SK-N-SH (cell line): Measurements from ENCODE around the gene USP36. TPM values are rescaled to one million over a fixed set of nuclear protein-coding genes. Genes with fewer than 3 reads are reported as not detected.

Experiments used
- CTCF ChIA-PET: fragments of 300-600, 350-600 bp; formaldehyde crosslinking; extraction: SDS; loops from one replicate; lab custom pipeline; 2021; lab: Yijun Ruan, JAX
- POLR2A ChIA-PET: fragments of 350-600 bp; sonication (Branson Sonifier 250); formaldehyde crosslinking; extraction: SDS; loops from one replicate; lab custom pipeline; 2020; ENCODE audit warnings: antibody characterized with exemption, inconsistent platforms; lab: Yijun Ruan, JAX
- DNase-seq: peaks from one replicate; pipeline ENCODE4 v3.0.0; 2012
- H2AFZ ChIP-seq: fragments of 200-600 bp; sonication (generic); 2 replicates; pipeline ENCODE4 v1.8.1; 2016; ENCODE audit warnings: antibody characterized with exemption, mild to moderate bottlenecking, low read depth
- H3F3A ChIP-seq: fragments of 200-600 bp; sonication (generic); replicated peaks from 2 replicates; pipeline ENCODE3; 2016; ENCODE audit warnings: antibody characterized with exemption, mild to moderate bottlenecking; ENCODE audit not compliant: insufficient read depth
- H3K27ac ChIP-seq, 2 experiments: fragments of 200-500 bp in 1 of 2; fragments of 200-600 bp in 1 of 2; sonication (Bioruptor generic) in 1 of 2; sonication (generic), shearing (Covaris generic) in 1 of 2; 2 replicates each; pipeline versions ENCODE4 v1.5.1 to v1.6.1; 2014 to 2016; ENCODE audit warnings: low read depth in 2 of 2, inconsistent platforms in 1 of 2, low read length in 1 of 2, mild to moderate bottlenecking in 1 of 2, mixed read lengths in 1 of 2
- H3K27me3 ChIP-seq: fragments of 200-600 bp; sonication (generic), shearing (Covaris generic); 2 replicates; pipeline ENCODE4 v1.6.1; 2016; ENCODE audit warnings: mixed run types; ENCODE audit not compliant: insufficient read depth
- H3K36me3 ChIP-seq, 2 experiments: fragments of 200-500 bp in 1 of 2; fragments of 200-600 bp in 1 of 2; sonication (Bioruptor generic) in 1 of 2; sonication (generic) in 1 of 2; replicated peaks in 1 of 2; 2 replicates each; pipeline versions ENCODE3 to v1.5.1; 2014 to 2016; ENCODE audit warnings: low read length in 1 of 2, mild to moderate bottlenecking in 1 of 2; ENCODE audit not compliant: insufficient read depth in 2 of 2, control insufficient read depth in 1 of 2
- H3K4me1 ChIP-seq, 2 experiments: fragments of 200-500 bp in 1 of 2; fragments of 200-600 bp in 1 of 2; sonication (Bioruptor generic) in 1 of 2; sonication (generic), shearing (Covaris generic) in 1 of 2; 2 replicates each; pipeline versions ENCODE4 v1.5.1 to v1.6.1; 2014 to 2016; ENCODE audit warnings: low read depth in 1 of 2, low read length in 1 of 2, mixed run types in 1 of 2; ENCODE audit not compliant: insufficient read depth in 2 of 2, control insufficient read depth in 1 of 2
- H3K4me2 ChIP-seq: fragments of 200-600 bp; sonication (generic), shearing (Covaris generic); 2 replicates; pipeline ENCODE4 v1.6.1; 2017; ENCODE audit warnings: mixed run types
- H3K4me3 ChIP-seq, 2 experiments: fragments of 200-500 bp in 1 of 2; fragments of 200-600 bp in 1 of 2; sonication (Bioruptor generic) in 1 of 2; sonication (generic), shearing (Covaris generic) in 1 of 2; 2 replicates each; pipeline versions ENCODE4 v1.5.1 to v1.8.1; 2014 to 2016; ENCODE audit warnings: low read depth in 2 of 2, inconsistent platforms in 1 of 2, low read length in 1 of 2, mild to moderate bottlenecking in 1 of 2, mixed read lengths in 1 of 2, moderate library complexity in 1 of 2
- H3K79me2 ChIP-seq: fragments of 200-600 bp; sonication (generic); 2 replicates; pipeline ENCODE4 v1.8.1; 2017; ENCODE audit warnings: mild to moderate bottlenecking; ENCODE audit not compliant: insufficient read depth
- H3K9ac ChIP-seq: fragments of 200-600 bp; sonication (generic); 2 replicates; pipeline ENCODE4 v1.6.1; 2017; ENCODE audit warnings: mixed run types
- H3K9me2 ChIP-seq: fragments of 200-600 bp; sonication (generic); 2 replicates; pipeline ENCODE4 v1.6.1; 2017; ENCODE audit warnings: mixed run types
- H3K9me3 ChIP-seq: fragments of 200-600 bp; sonication (generic); 2 replicates; pipeline ENCODE4 v1.6.1; 2017; ENCODE audit warnings: mixed run types, mild to moderate bottlenecking, moderate library complexity
- H4K20me1 ChIP-seq: fragments of 200-600 bp; sonication (generic); 2 replicates; pipeline ENCODE4 v1.6.1; 2017; ENCODE audit warnings: mild to moderate bottlenecking, mixed run types; ENCODE audit not compliant: insufficient read depth
- CHD2 ChIP-seq: fragments of 150-350 bp; IDR thresholded peaks from 2 replicates; pipeline ENCODE4 v1.6.1; 2018; ENCODE audit warnings: low read length; ENCODE audit not compliant: partially characterized antibody
- ELF1 ChIP-seq: IDR thresholded peaks from 2 replicates; pipeline ENCODE4 v1.4.0; 2012
- EZH2phosphoT487 ChIP-seq: fragments of 200-600 bp; sonication (generic); IDR thresholded peaks from 2 replicates; pipeline ENCODE4 v1.6.1; 2017; ENCODE audit warnings: low read depth, mixed run types, mild to moderate bottlenecking, antibody characterized with exemption, moderate library complexity, borderline replicate concordance
- FOXM1 ChIP-seq: IDR thresholded peaks from 2 replicates; pipeline ENCODE4 v1.4.0; 2012; ENCODE audit warnings: low read depth, mild to moderate bottlenecking
- GABPA ChIP-seq: IDR thresholded peaks from 2 replicates; pipeline ENCODE4 v1.4.0; 2012; ENCODE audit warnings: low read depth, mild to moderate bottlenecking
- JUND ChIP-seq: IDR thresholded peaks from 2 replicates; pipeline ENCODE4 v1.4.0; 2012
- MEF2A ChIP-seq: IDR thresholded peaks from 2 replicates; pipeline ENCODE4 v1.4.0; 2012; ENCODE audit warnings: low read depth, borderline replicate concordance
- MXI1 ChIP-seq: IDR thresholded peaks from 2 replicates; pipeline ENCODE4 v1.6.1; 2012; ENCODE audit warnings: mild to moderate bottlenecking, low read depth, low read length, improper control_type of control experiment
- NFIC ChIP-seq: IDR thresholded peaks from 2 replicates; pipeline ENCODE4 v1.4.0; 2012; ENCODE audit warnings: borderline replicate concordance
- NRF1 ChIP-seq: IDR thresholded peaks from 2 replicates; pipeline ENCODE4 v1.6.1; 2012; ENCODE audit warnings: low read depth, mild to moderate bottlenecking, low read length
- RAD21 ChIP-seq: IDR thresholded peaks from 2 replicates; pipeline ENCODE4 v1.6.1; 2012; ENCODE audit warnings: mild to moderate bottlenecking, low read length
- RCOR1 ChIP-seq: fragments of 150-350 bp; IDR thresholded peaks from 2 replicates; pipeline ENCODE4 v1.6.1; 2017; ENCODE audit warnings: antibody characterized with exemption, low read length
- RFX5 ChIP-seq: IDR thresholded peaks from 2 replicates; pipeline ENCODE4 v1.6.1; 2012; ENCODE audit warnings: mild to moderate bottlenecking, improper control_type of control experiment, low read length
- SIN3A ChIP-seq: IDR thresholded peaks from 2 replicates; pipeline ENCODE4 v1.6.1; 2012; ENCODE audit warnings: low read depth, mild to moderate bottlenecking, low read length, moderate library complexity, borderline replicate concordance
- SMC3 ChIP-seq: IDR thresholded peaks from 2 replicates; pipeline ENCODE4 v1.6.1; 2012; ENCODE audit warnings: low read depth, low read length, improper control_type of control experiment
- TCF12 ChIP-seq: IDR thresholded peaks from 2 replicates; pipeline ENCODE4 v1.4.0; 2012
- YY1 ChIP-seq: IDR thresholded peaks from 2 replicates; pipeline ENCODE4 v1.4.0; 2012; ENCODE audit warnings: low read depth, mild to moderate bottlenecking
- WGBS: methylation state at CpG from one replicate; pipeline ENCODE4 v1.1.6; 2017; ENCODE audit warnings: low lambda C conversion rate; 5-methylcytosine and 5-hydroxymethylcytosine counted together
- polyA plus RNA-seq, 3 experiments: library from polyadenylated mRNA; depleted of rRNA; stranded (reverse); fragments of >200 nt; gene quantifications; 2 replicates each; pipeline ENCODE4 v1.2.3, GENCODE V29; 2012
- TF ChIP-seq, protein P1 (sequence below): fragments of 200-600 bp; sonication (generic); IDR thresholded peaks from 2 replicates; pipeline ENCODE4 v1.6.1; 2017; ENCODE audit warnings: antibody characterized with exemption, mild to moderate bottlenecking, moderate library complexity
- TF ChIP-seq, protein P2 (sequence below): IDR thresholded peaks from 2 replicates; pipeline ENCODE4 v1.4.0; 2012; ENCODE audit warnings: low read depth, borderline replicate concordance
- TF ChIP-seq, protein P3 (sequence below): IDR thresholded peaks from 2 replicates; pipeline ENCODE4; 2012

USP36 gene
- polyA plus RNA-seq, 1 of the 3 experiments (the other 2 are of a cell fraction), result 34.6 TPM

DNA sequence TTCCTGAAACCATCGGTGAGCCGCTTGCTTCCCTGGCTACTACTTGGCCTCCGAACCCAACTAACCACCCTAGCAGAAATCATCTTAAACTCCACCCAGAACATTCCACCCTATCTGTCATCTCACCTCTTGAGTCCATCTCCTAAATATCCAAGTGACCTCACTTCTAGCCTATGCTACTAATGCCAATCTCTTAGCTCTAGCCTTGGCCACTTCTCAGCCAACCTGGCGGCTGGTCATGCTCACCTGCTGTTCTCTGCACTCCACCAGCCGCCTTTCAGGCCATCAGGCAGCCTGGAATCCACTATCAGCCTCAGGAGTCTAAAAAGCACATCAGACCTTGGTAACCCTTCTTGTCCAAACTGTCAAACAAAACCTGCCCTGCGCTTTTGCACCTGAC lies 46.6 kb downstream of the USP36 start:
- peaks cover 20% of the 10 kb centered on the region in 2 experiments; a peak in 2 of 4 replicates for H3K4me1 ChIP-seq
- no peak overlapping the region for H3K9ac ChIP-seq
- no peaks in the 10 kb centered on the region for H3K27me3 ChIP-seq
- H3K36me3 ChIP-seq, result peaks cover 37 to 51% of the 10 kb centered on the region in 2 experiments
- H3F3A ChIP-seq, result peaks cover 25% of the 10 kb centered on the region
- no peak overlapping the region for H3K4me3 ChIP-seq
- TF ChIP-seq RCOR1 (no peak), EZH2phosphoT487 (no peak), MEF2A (no peak), JUND (no peak), ELF1 (no peak), SMC3 (no peak), NRF1 (no peak), RFX5 (no peak), YY1 (no peak), FOXM1 (no peak), SIN3A (no peak), CHD2 (no peak), NFIC (no peak), TCF12 (no peak), GABPA (no peak), RAD21 (no peak), MXI1 (no peak)
- TF ChIP-seq, protein P1, sequence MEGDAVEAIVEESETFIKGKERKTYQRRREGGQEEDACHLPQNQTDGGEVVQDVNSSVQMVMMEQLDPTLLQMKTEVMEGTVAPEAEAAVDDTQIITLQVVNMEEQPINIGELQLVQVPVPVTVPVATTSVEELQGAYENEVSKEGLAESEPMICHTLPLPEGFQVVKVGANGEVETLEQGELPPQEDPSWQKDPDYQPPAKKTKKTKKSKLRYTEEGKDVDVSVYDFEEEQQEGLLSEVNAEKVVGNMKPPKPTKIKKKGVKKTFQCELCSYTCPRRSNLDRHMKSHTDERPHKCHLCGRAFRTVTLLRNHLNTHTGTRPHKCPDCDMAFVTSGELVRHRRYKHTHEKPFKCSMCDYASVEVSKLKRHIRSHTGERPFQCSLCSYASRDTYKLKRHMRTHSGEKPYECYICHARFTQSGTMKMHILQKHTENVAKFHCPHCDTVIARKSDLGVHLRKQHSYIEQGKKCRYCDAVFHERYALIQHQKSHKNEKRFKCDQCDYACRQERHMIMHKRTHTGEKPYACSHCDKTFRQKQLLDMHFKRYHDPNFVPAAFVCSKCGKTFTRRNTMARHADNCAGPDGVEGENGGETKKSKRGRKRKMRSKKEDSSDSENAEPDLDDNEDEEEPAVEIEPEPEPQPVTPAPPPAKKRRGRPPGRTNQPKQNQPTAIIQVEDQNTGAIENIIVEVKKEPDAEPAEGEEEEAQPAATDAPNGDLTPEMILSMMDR, result no peak
- TF ChIP-seq, protein P2, sequence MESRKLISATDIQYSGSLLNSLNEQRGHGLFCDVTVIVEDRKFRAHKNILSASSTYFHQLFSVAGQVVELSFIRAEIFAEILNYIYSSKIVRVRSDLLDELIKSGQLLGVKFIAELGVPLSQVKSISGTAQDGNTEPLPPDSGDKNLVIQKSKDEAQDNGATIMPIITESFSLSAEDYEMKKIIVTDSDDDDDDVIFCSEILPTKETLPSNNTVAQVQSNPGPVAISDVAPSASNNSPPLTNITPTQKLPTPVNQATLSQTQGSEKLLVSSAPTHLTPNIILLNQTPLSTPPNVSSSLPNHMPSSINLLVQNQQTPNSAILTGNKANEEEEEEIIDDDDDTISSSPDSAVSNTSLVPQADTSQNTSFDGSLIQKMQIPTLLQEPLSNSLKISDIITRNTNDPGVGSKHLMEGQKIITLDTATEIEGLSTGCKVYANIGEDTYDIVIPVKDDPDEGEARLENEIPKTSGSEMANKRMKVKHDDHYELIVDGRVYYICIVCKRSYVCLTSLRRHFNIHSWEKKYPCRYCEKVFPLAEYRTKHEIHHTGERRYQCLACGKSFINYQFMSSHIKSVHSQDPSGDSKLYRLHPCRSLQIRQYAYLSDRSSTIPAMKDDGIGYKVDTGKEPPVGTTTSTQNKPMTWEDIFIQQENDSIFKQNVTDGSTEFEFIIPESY, result no peak
- TF ChIP-seq, protein P3, sequence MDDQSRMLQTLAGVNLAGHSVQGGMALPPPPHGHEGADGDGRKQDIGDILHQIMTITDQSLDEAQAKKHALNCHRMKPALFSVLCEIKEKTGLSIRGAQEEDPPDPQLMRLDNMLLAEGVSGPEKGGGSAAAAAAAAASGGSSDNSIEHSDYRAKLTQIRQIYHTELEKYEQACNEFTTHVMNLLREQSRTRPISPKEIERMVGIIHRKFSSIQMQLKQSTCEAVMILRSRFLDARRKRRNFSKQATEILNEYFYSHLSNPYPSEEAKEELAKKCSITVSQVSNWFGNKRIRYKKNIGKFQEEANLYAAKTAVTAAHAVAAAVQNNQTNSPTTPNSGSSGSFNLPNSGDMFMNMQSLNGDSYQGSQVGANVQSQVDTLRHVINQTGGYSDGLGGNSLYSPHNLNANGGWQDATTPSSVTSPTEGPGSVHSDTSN, result no peak
- H3K79me2 ChIP-seq, result 0 out of 2 replicates have a peak, but pooled peaks cover under 1% of the 10 kb centered on the region
- POLR2A ChIA-PET, result no interaction called here
- no peak overlapping the region for H3K4me2 ChIP-seq
- CTCF ChIA-PET, result interaction anchor here (0.7 kb wide), 1 partner anchor 177 kb away, joined by 4 read pairs; no protein-coding TSS in a partner anchor
- H2AFZ ChIP-seq, result no peak overlapping the region
- H3K27ac ChIP-seq, result no peak overlapping the region
- H3K9me2 ChIP-seq, result no peaks in the 10 kb centered on the region
- 88% methylated on average over 6 of the region's 6 CpGs for WGBS
- H3K9me3 ChIP-seq, result no peaks in the 10 kb centered on the region
- no peaks in the 10 kb centered on the region for H4K20me1 ChIP-seq
- no peak for DNase-seq
